Left forelimb (tissue), 1 donor: Measurements from ENCODE around the gene ACKR3.
A peak's percentile ranks its signal among the peaks of the same experiment; 100 is the strongest.

ENCODE experiments used
- DNase-seq: peaks from one replicate; pipeline ENCODE4 v3.0.0-alpha.2; 2018; ENCODE audit warnings: low spot score

The ACKR3 gene

GRCh38 chr2:236629961-236630872 lies 60.6 kb downstream of the ACKR3 start:
- DNase-seq: peak; percentile 28

DNA sequence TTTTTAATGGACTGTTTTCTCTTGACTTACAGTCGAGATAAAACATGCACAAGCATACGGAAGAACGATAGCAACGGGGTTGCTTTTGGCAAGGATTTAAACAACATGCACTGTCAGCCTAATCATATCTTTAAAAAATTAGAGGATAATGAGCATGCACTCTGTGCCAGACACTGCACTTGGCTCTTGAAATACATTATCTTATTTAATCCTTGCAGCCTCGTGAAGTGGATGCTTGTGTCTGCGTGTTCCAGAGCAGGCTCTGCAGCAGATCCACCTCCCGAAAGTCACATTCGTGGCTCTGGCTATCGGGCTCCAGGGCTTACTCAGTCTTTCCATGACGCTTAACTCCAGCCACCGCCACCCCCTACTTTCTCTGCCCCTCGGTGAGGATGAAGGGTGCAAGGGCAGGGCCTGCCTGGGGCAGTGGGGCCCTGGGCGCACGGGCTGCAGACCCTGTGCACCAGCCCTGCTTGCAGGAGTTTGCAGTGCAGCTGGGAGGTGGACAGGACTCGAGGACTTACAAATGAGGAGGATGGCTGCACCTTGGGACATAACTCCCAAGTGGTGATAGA lies 61.7 kb downstream of the ACKR3 start:
- peak; percentile 57 for DNase-seq

GRCh38 chr2:236631856-236632291 lies 62.2 kb downstream of the ACKR3 start:
- no peak for DNase-seq
